Esophagus squamous epithelium (tissue), 4 donors: ENCODE data around the gene CATSPERB.

ENCODE experiments used
- CTCF ChIP-seq, 6 experiments: fragments of 450-650 bp in 4 of 6; fragments of 200-600 bp in 2 of 6; sonication (generic) in 2 of 6; IDR thresholded peaks; one replicate each; pipeline ENCODE4 v1.5.1; 2016 to 2019; ENCODE audit warnings: antibody characterized with exemption in 6 of 6, mild to moderate bottlenecking in 4 of 6, moderate library complexity in 4 of 6
- POLR2A ChIP-seq, 4 donors: fragments of 450-650 bp; IDR thresholded peaks; one replicate each; pipeline ENCODE4 v1.6.1; 2017; ENCODE audit warnings: antibody characterized with exemption in 4 of 4, mild to moderate bottlenecking in 4 of 4, moderate library complexity in 3 of 4

GRCh38 chr14:91729756-91730155, 2.1 kb downstream of the CATSPERB start:
- TF ChIP-seq CTCF (IDR thresholded peaks at IDR 0.05) = no peak
- TF ChIP-seq POLR2A (IDR thresholded peaks at IDR 0.05) = no peak
